Measurements from ENCODE around the gene CNOT10. TPM values are rescaled to one million over a fixed set of nuclear protein-coding genes. Genes with fewer than 3 reads are reported as not detected.

CNOT10 gene
- 17.7 and 17.8 TPM in 2 replicates for polyA plus RNA-seq (2013)

DNA sequence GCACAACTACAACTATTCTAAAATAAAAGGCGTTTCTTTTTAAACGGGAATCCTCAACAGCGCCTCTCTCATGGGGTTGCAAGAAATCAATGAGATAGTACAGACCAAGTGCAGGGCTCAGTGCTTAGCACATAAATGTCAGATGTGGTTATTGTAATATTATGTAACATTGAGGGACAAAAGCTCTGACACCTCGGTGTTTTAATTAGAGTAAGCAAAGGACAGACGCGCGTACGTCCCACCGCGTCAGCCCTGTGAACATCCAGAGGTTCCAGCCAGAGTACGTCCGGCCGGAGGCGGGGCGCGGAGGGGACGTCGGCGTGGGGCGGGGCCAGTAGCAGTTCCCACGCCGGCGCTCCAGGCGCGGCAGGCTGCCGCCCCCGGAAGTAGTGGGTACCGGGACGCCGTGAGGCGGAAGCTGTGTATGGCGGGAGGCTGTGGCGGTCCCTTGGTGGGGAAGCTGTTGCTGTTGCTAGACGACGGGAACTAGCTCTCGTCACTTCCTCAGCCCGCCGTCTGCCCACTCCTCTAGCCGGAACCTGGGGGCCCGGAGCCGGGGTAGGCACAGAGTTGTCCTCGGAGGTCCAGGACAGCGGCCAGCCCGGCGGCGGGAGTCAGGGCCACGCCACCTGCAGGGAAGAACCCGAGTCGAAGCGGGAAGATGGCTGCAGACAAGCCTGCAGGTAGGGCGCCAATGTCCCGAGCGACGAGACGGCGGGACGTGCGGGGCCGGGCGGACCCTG lies at the start of gene CNOT10:
Gene CNOT10, plus strand, starts transcription at position 389 of the 743 bp plus-strand sequence. Its CDS starts 273 bp downstream, at position 662.
- H3K9ac ChIP-seq (ENCODE audit: low read length), result peak within 1 kb of the TSS; percentile 88
- no peaks in the 10 kb centered on the region for H3K9me3 ChIP-seq (ENCODE audit: insufficient read depth, low read depth, low read length)
- peak within 1 kb of the TSS; percentile 52 for H3K4ac ChIP-seq (ENCODE audit: low read depth, low read length)
- H4K12ac ChIP-seq (ENCODE audit: low read depth, low read length), result peak within 1 kb of the TSS; percentile 6
- H3K4me3 ChIP-seq (ENCODE audit: low read depth, low read length), result peak within 1 kb of the TSS; percentile 93
- no peaks in the 10 kb centered on the region for H3K4me1 ChIP-seq (ENCODE audit: control insufficient read depth in 1 of 2, insufficient read depth in 2 of 2, low read length in 2 of 2)
- H3K18ac ChIP-seq (ENCODE audit: low read length), result peak within 1 kb of the TSS; percentile 71
- peaks cover 12% of the 10 kb centered on the region for H3K79me2 ChIP-seq (ENCODE audit: control insufficient read depth, insufficient read depth, low read length, poor library complexity)
- H3K23ac ChIP-seq (ENCODE audit: low read length), result no peak within 1 kb of the TSS
- H2BK120ac ChIP-seq (ENCODE audit: insufficient read depth, low read length, poor library complexity), result peak within 1 kb of the TSS; percentile 94
- peaks cover 0 to 6% of the 10 kb centered on the region in 2 experiments for H3K36me3 ChIP-seq (ENCODE audit: control insufficient read depth in 1 of 2, insufficient read depth in 2 of 2, low read length in 2 of 2)
- H3K4me2 ChIP-seq (ENCODE audit: low read length), result peak within 1 kb of the TSS; percentile 78
- peak within 1 kb of the TSS; percentile 76 for H2AFZ ChIP-seq (ENCODE audit: insufficient read depth, low read length, poor library complexity)
- H3K27ac ChIP-seq (ENCODE audit: low read depth, low read length), result peak within 1 kb of the TSS; percentile 80
- peaks cover 7% of the 10 kb centered on the region for H3K79me1 ChIP-seq (ENCODE audit: low read length)
- peak within 1 kb of the TSS; percentile 21 for H2AK5ac ChIP-seq (ENCODE audit: low read length)
- DNase-seq, result peak; percentile 95 to 96
- H2BK12ac ChIP-seq (ENCODE audit: low read length), result peak within 1 kb of the TSS; percentile 20
- peak within 1 kb of the TSS; percentile 91 for H4K91ac ChIP-seq (ENCODE audit: low read depth, low read length)
- H4K8ac ChIP-seq (ENCODE audit: low read depth, low read length), result peak within 1 kb of the TSS; percentile 92
- no CpG with 5 or more reads among the region's 60 CpGs for WGBS (ENCODE audit: extremely low coverage, insufficient coverage, insufficient read length)
- H3K27me3 ChIP-seq (ENCODE audit: insufficient read depth, low read length), result no peaks in the 10 kb centered on the region
- H3K14ac ChIP-seq (ENCODE audit: low read length), result peak within 1 kb of the TSS; percentile 60
- H2BK5ac ChIP-seq (ENCODE audit: low read depth, low read length, poor library complexity), result peak within 1 kb of the TSS; percentile 89

GRCh38 chr3:32640939-32641338 lies 44.0 kb upstream of the CNOT10 start:
- H3K4me2 ChIP-seq (ENCODE audit: low read length), result no peak overlapping the region
- H4K12ac ChIP-seq (ENCODE audit: low read depth, low read length), result no peak overlapping the region
- H3K27me3 ChIP-seq (ENCODE audit: insufficient read depth, low read length), result no peaks in the 10 kb centered on the region
- no peaks in the 10 kb centered on the region for H3K79me2 ChIP-seq (ENCODE audit: control insufficient read depth, insufficient read depth, low read length, poor library complexity)
- DNase-seq, result no peak
- H3K14ac ChIP-seq (ENCODE audit: low read length), result no peak overlapping the region
- H3K36me3 ChIP-seq (ENCODE audit: control insufficient read depth in 1 of 2, insufficient read depth in 2 of 2, low read length in 2 of 2), result no peaks in the 10 kb centered on the region
- no peaks in the 10 kb centered on the region for H3K9me3 ChIP-seq (ENCODE audit: insufficient read depth, low read depth, low read length)
- no peak overlapping the region for H4K8ac ChIP-seq (ENCODE audit: low read depth, low read length)
- no peaks in the 10 kb centered on the region for H3K4me1 ChIP-seq (ENCODE audit: control insufficient read depth in 1 of 2, insufficient read depth in 2 of 2, low read length in 2 of 2)
- no peak overlapping the region for H3K18ac ChIP-seq (ENCODE audit: low read length)
- no peak overlapping the region for H2BK5ac ChIP-seq (ENCODE audit: low read depth, low read length, poor library complexity)
- no peak overlapping the region for H2AK5ac ChIP-seq (ENCODE audit: low read length)
- H3K27ac ChIP-seq (ENCODE audit: low read depth, low read length), result no peak overlapping the region
- WGBS (ENCODE audit: extremely low coverage, insufficient coverage, insufficient read length), result 100% methylated on average over 1 of the region's 3 CpGs
- no peak overlapping the region for H2AFZ ChIP-seq (ENCODE audit: insufficient read depth, low read length, poor library complexity)
- no peak overlapping the region for H4K91ac ChIP-seq (ENCODE audit: low read depth, low read length)
- H3K79me1 ChIP-seq (ENCODE audit: low read length), result no peaks in the 10 kb centered on the region
- no peak overlapping the region for H3K4ac ChIP-seq (ENCODE audit: low read depth, low read length)
- no peak overlapping the region for H3K4me3 ChIP-seq (ENCODE audit: low read depth, low read length)
- no peak overlapping the region for H2BK120ac ChIP-seq (ENCODE audit: insufficient read depth, low read length, poor library complexity)
- H3K9ac ChIP-seq (ENCODE audit: low read length), result no peak overlapping the region
- H3K23ac ChIP-seq (ENCODE audit: low read length), result no peak overlapping the region
- H2BK12ac ChIP-seq (ENCODE audit: low read length), result no peak overlapping the region

DNA sequence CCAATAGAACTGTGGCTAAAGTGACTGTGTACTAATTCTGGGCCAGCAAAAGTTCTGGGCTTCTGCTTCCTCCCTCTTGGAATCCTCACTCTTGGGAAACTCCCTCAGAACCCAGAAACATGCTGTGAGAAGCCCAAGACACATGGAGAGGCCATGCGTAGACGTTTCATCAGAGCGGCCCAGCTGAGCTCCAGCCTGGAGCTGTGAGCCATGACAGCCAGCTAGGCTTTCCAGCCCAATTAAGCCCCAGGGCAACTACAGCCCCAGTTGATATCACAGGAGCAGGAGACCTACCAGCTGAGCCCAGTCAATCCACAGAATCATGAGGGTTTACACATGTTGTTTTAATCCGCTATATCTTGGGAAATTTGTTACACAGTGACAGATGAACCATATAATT lies 43.6 kb upstream of the CNOT10 start:
- WGBS (ENCODE audit: extremely low coverage, insufficient coverage, insufficient read length), result no CpG with 5 or more reads among the region's 4 CpGs
- DNase-seq, result no peak
- Histone ChIP-seq H3K9me3 (ENCODE audit: insufficient read depth, low read depth, low read length) (no peaks in the 10 kb centered on the region), H3K36me3 (ENCODE audit: control insufficient read depth in 1 of 2, insufficient read depth in 2 of 2, low read length in 2 of 2) (no peaks in the 10 kb centered on the region), H3K27me3 (ENCODE audit: insufficient read depth, low read length) (no peaks in the 10 kb centered on the region), H4K12ac (ENCODE audit: low read depth, low read length) (no peak overlapping the region), H3K79me1 (ENCODE audit: low read length) (no peaks in the 10 kb centered on the region), H3K9ac (ENCODE audit: low read length) (no peak overlapping the region), H4K91ac (ENCODE audit: low read depth, low read length) (no peak overlapping the region), H3K79me2 (ENCODE audit: control insufficient read depth, insufficient read depth, low read length, poor library complexity) (no peaks in the 10 kb centered on the region), H3K23ac (ENCODE audit: low read length) (no peak overlapping the region), H3K4me1 (ENCODE audit: control insufficient read depth in 1 of 2, insufficient read depth in 2 of 2, low read length in 2 of 2) (no peaks in the 10 kb centered on the region), H3K18ac (ENCODE audit: low read length) (no peak overlapping the region), H2AFZ (ENCODE audit: insufficient read depth, low read length, poor library complexity) (no peak overlapping the region), H3K4ac (ENCODE audit: low read depth, low read length) (no peak overlapping the region), H3K4me2 (ENCODE audit: low read length) (no peak overlapping the region), H3K4me3 (ENCODE audit: low read depth, low read length) (no peak overlapping the region), H4K8ac (ENCODE audit: low read depth, low read length) (no peak overlapping the region), H2BK12ac (ENCODE audit: low read length) (no peak overlapping the region), H3K14ac (ENCODE audit: low read length) (no peak overlapping the region), H3K27ac (ENCODE audit: low read depth, low read length) (no peak overlapping the region), H2AK5ac (ENCODE audit: low read length) (no peak overlapping the region), H2BK120ac (ENCODE audit: insufficient read depth, low read length, poor library complexity) (no peak overlapping the region), H2BK5ac (ENCODE audit: low read depth, low read length, poor library complexity) (no peak overlapping the region)

DNA sequence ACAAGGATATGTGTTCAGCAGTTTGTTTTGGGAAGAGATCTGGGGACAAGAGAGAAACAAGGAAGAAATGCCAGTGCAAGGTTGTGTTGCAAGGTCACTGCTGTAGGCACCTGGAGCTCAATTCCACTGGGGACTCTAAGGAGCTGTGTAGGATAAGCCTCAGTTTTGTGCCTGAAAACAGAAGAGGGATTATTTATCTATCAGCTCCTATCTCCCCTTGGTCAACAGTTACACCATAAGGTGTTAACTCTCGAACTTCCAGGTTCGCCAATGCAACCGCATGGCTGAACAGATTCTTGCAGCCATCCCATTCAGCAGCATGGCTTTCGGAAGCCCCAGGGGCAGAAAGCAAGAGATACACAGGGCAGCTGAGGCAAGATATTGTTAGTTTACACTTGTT lies 41.6 kb upstream of the CNOT10 start:
- Histone ChIP-seq H4K12ac (ENCODE audit: low read depth, low read length) (no peak overlapping the region), H3K4me3 (ENCODE audit: low read depth, low read length) (no peak overlapping the region), H3K27me3 (ENCODE audit: insufficient read depth, low read length) (no peaks in the 10 kb centered on the region), H2BK5ac (ENCODE audit: low read depth, low read length, poor library complexity) (no peak overlapping the region), H2AK5ac (ENCODE audit: low read length) (no peak overlapping the region), H3K14ac (ENCODE audit: low read length) (no peak overlapping the region), H3K36me3 (ENCODE audit: control insufficient read depth in 1 of 2, insufficient read depth in 2 of 2, low read length in 2 of 2) (no peaks in the 10 kb centered on the region), H3K4me1 (ENCODE audit: control insufficient read depth in 1 of 2, insufficient read depth in 2 of 2, low read length in 2 of 2) (no peaks in the 10 kb centered on the region), H3K27ac (ENCODE audit: low read depth, low read length) (no peak overlapping the region), H3K23ac (ENCODE audit: low read length) (no peak overlapping the region), H4K8ac (ENCODE audit: low read depth, low read length) (no peak overlapping the region), H3K18ac (ENCODE audit: low read length) (no peak overlapping the region), H4K91ac (ENCODE audit: low read depth, low read length) (no peak overlapping the region), H2AFZ (ENCODE audit: insufficient read depth, low read length, poor library complexity) (no peak overlapping the region), H3K4me2 (ENCODE audit: low read length) (no peak overlapping the region), H3K9me3 (ENCODE audit: insufficient read depth, low read depth, low read length) (no peaks in the 10 kb centered on the region), H2BK120ac (ENCODE audit: insufficient read depth, low read length, poor library complexity) (no peak overlapping the region), H3K4ac (ENCODE audit: low read depth, low read length) (no peak overlapping the region), H3K79me1 (ENCODE audit: low read length) (no peaks in the 10 kb centered on the region), H3K9ac (ENCODE audit: low read length) (no peak overlapping the region), H2BK12ac (ENCODE audit: low read length) (no peak overlapping the region), H3K79me2 (ENCODE audit: control insufficient read depth, insufficient read depth, low read length, poor library complexity) (no peaks in the 10 kb centered on the region)
- WGBS (ENCODE audit: extremely low coverage, insufficient coverage, insufficient read length), result no CpG with 5 or more reads among the region's 4 CpGs
- no peak for DNase-seq

Measured in trophoblast cell (in vitro differentiated cells and primary cell).